ENCODE results near the gene ITGA5. TPM values are rescaled to one million over a fixed set of nuclear protein-coding genes. Genes with fewer than 3 reads are reported as not detected.
"Not testable (repeated sequence)": the region's sequence is repeated elsewhere in the genome, so short reads cannot be mapped to it uniquely, and the experiment has no call there.

The ITGA5 gene
- total RNA-seq, 1 experiment from 2014 or later, result 35.9 TPM

DNA sequence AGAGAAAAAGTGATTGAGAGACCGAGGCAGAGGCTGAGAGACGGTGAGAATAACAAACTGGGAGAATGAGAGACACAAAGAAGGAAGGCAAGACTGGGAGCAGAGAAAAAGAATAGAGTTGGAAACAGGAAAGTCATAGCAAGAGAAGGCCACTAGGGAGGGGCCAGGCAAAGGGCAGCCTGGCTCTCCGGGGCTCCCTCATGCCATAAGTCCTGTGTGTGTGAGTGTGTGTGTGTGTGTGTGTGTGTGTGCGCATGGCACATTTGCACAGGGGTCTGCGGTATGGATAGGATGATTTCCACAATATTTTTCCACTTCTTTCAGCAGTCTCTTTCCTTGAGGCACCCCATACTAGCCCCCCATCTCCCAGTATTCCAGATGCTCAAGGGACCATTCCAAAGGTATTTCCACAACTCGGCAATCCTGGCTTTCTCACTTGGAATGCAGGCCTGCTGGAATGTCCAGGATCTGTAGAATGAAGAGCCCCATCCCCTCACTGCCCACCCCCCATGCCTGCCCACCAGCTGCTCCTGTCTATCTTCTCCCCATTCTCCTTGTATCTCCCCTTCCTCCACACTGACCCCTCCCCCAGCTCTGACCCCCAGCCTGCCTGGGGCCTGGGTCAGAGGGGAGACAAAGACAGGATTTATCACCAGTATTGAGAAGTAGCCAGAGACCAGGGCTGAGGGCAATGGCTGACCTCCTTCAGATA, 63.8 kb downstream of the ITGA5 start:
- Histone ChIP-seq H3K4me2 (ENCODE audit: low read length) (no peak overlapping the region), H3K4me1 (ENCODE audit: insufficient read depth, low read length) (peaks cover 20% of the 10 kb centered on the region), H3K79me2 (ENCODE audit: low read length) (no peaks in the 10 kb centered on the region), H3K9ac (ENCODE audit: low read length) (no peak overlapping the region), H3K27ac (ENCODE audit: low read length) (no peak overlapping the region), H2AFZ (ENCODE audit: low read length) (no peak overlapping the region), H4K20me1 (ENCODE audit: low read length) (no peaks in the 10 kb centered on the region), H3K9me3 (ENCODE audit: low read length) (no peaks in the 10 kb centered on the region), H3K36me3 (ENCODE audit: low read depth, low read length) (peaks cover 11% of the 10 kb centered on the region; the same call in 1 of the 2 replicates), H3K27me3 (ENCODE audit: low read length) (no peaks in the 10 kb centered on the region), H3K4me3 (ENCODE audit: low read length) (no peak overlapping the region), H3F3A (ENCODE audit: low read length, unreplicated experiment) (no peaks in the 10 kb centered on the region), H3K9me2 (replicated peaks; ENCODE audit: low read length) (no peaks in the 10 kb centered on the region)
- ChIA-PET CTCF (no interaction called here), POLR2A (ENCODE audit: unreplicated experiment) (no interaction called here)
- DNase-seq (no peak), ATAC-seq (no peak)
- no TSS peak for BruUV-seq (replicated peaks)
- intact Hi-C loops (cut with micrococcal nuclease), result no loop called here
- no peak for TF ChIP-seq EZH2phosphoT487 (IDR thresholded peaks at IDR 0.05; ENCODE audit: borderline replicate concordance, low read length)
- TF ChIP-seq EZH2 (IDR thresholded peaks at IDR 0.05; ENCODE audit: low read length, unreplicated experiment), result no peak
- TF ChIP-seq, protein P1, sequence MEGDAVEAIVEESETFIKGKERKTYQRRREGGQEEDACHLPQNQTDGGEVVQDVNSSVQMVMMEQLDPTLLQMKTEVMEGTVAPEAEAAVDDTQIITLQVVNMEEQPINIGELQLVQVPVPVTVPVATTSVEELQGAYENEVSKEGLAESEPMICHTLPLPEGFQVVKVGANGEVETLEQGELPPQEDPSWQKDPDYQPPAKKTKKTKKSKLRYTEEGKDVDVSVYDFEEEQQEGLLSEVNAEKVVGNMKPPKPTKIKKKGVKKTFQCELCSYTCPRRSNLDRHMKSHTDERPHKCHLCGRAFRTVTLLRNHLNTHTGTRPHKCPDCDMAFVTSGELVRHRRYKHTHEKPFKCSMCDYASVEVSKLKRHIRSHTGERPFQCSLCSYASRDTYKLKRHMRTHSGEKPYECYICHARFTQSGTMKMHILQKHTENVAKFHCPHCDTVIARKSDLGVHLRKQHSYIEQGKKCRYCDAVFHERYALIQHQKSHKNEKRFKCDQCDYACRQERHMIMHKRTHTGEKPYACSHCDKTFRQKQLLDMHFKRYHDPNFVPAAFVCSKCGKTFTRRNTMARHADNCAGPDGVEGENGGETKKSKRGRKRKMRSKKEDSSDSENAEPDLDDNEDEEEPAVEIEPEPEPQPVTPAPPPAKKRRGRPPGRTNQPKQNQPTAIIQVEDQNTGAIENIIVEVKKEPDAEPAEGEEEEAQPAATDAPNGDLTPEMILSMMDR (conservative IDR thresholded peaks at IDR 0.05; ENCODE audit: low read depth, low read length), result no peak

DNA sequence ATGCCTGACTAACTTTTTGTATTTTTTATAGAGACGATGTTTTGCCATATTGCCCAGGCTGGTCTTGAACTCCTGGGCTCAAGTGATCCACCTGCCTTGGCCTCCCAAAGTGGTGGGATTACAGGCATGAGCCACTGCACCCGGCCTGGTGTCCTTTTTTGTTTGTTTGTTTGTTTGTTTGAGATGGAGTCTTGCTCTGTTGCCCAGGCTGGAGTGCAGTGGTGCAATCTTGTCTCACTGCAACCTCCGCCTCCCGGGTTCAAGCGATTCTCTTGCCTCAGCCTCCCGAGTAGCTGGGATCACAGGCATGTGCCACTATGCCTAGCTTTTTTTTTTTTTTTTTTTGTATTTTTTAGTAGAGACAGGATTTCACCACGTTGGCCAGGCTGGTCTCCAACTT, 64.8 kb downstream of the ITGA5 start:
- H3K4me2 ChIP-seq (ENCODE audit: low read length); intact Hi-C loops (cut with micrococcal nuclease); H3K9ac ChIP-seq (ENCODE audit: low read length); CTCF ChIA-PET; H3K4me3 ChIP-seq (ENCODE audit: low read length); H3K27ac ChIP-seq (ENCODE audit: low read length); BruUV-seq (replicated peaks); DNase-seq; ATAC-seq; H3F3A ChIP-seq (ENCODE audit: low read length, unreplicated experiment); POLR2A ChIA-PET (ENCODE audit: unreplicated experiment); H3K9me2 ChIP-seq (replicated peaks; ENCODE audit: low read length); H2AFZ ChIP-seq (ENCODE audit: low read length); H3K27me3 ChIP-seq (ENCODE audit: low read length); H3K9me3 ChIP-seq (ENCODE audit: low read length); H3K79me2 ChIP-seq (ENCODE audit: low read length); H4K20me1 ChIP-seq (ENCODE audit: low read length): not testable (repeated sequence)
- peaks cover 16% of the 10 kb centered on the region; the same call in 1 of the 2 replicates for H3K36me3 ChIP-seq (ENCODE audit: low read depth, low read length)
- peaks cover 12% of the 10 kb centered on the region for H3K4me1 ChIP-seq (ENCODE audit: insufficient read depth, low read length)

DNA sequence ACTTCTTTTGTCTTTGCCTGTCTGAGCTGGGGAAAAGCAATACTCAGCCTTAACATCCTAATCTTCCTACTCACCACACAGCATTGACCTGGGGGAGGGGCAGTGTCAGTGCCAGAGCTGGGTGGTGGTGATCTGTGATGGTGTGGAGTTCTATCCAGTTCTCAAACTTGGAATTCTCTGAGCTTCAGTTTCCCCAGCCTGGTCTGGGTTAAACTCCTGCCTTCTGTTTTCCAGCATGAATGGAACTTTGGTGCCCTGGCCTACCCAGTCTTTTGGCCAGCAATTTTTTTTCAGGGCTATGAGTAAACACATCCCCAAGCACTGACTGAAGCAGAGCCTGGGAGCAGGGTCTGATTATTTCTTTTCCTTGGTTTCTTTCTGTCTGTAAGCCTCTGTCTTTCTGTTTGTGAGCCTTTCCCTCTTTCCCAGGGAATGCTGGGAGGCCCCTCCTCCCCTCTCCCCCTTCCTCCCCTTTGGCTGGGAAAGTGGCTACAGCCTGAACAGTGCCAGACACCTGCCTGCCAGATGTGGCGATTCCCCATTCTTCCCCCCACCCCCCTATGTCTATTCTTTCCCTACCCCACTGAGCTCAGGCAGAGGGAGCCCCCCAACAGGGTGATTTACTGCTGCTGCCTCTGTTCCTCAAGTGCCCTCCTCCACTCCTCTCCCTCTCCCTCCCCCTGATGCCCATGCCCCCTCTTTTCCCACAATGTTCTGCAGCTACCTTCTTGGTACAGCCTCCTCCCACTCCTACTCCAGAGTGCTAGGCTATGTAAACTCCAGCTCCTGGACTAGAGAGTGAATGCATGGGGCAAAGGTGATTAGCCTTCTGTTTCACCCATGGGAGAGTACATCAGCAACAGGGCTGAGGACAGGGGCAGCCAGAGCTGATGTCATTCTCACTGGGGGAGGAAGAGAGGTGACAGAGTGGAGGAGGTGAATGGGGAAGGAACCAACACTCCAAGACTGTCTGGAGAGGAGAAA, 65.9 kb downstream of the ITGA5 start:
- ChIA-PET POLR2A (ENCODE audit: unreplicated experiment) (no interaction called here), CTCF (interaction anchor here (1.2 kb wide), 1 partner anchor 26 kb away, joined by 3 read pairs; no protein-coding TSS in a partner anchor)
- intact Hi-C loops (cut with micrococcal nuclease), result no loop called here
- ATAC-seq (peak; percentile 36; the same call in 1 of the 2 replicates), DNase-seq (no peak)
- TF ChIP-seq, protein P1 (conservative IDR thresholded peaks at IDR 0.05; ENCODE audit: low read depth, low read length), result no peak
- TF ChIP-seq EZH2 (IDR thresholded peaks at IDR 0.05; ENCODE audit: low read length, unreplicated experiment) (no peak), EZH2phosphoT487 (IDR thresholded peaks at IDR 0.05; ENCODE audit: borderline replicate concordance, low read length) (no peak)
- H3K9me2 ChIP-seq (replicated peaks; ENCODE audit: low read length), result no peaks in the 10 kb centered on the region
- H3K27me3 ChIP-seq (ENCODE audit: low read length), result no peaks in the 10 kb centered on the region
- no peak overlapping the region for H3K4me3 ChIP-seq (ENCODE audit: low read length)
- BruUV-seq (replicated peaks), result no TSS peak
- no peak overlapping the region for H3K4me2 ChIP-seq (ENCODE audit: low read length)
- no peaks in the 10 kb centered on the region for H3K9me3 ChIP-seq (ENCODE audit: low read length)
- no peaks in the 10 kb centered on the region for H3K79me2 ChIP-seq (ENCODE audit: low read length)
- H2AFZ ChIP-seq (ENCODE audit: low read length), result no peak overlapping the region
- H3F3A ChIP-seq (ENCODE audit: low read length, unreplicated experiment), result no peaks in the 10 kb centered on the region
- H3K36me3 ChIP-seq (ENCODE audit: low read depth, low read length), result peaks cover 22% of the 10 kb centered on the region
- no peak overlapping the region for H3K9ac ChIP-seq (ENCODE audit: low read length)
- no peaks in the 10 kb centered on the region for H4K20me1 ChIP-seq (ENCODE audit: low read length)
- peaks cover 5% of the 10 kb centered on the region; the same call in 1 of the 2 replicates for H3K4me1 ChIP-seq (ENCODE audit: insufficient read depth, low read length)
- no peak overlapping the region for H3K27ac ChIP-seq (ENCODE audit: low read length)
